Esophagus muscularis mucosa (tissue), 3 donors: ENCODE results near the gene SVOPL.

Experiments
- CTCF ChIP-seq, 3 experiments: fragments of 200-600 bp in 2 of 3; fragments of 450-650 bp in 1 of 3; sonication (generic) in 2 of 3; IDR thresholded peaks; one replicate each; pipeline ENCODE4 v1.5.1; 2017 to 2019; ENCODE audit warnings: antibody characterized with exemption in 3 of 3, mild to moderate bottlenecking in 2 of 3, moderate library complexity in 1 of 3
- POLR2A ChIP-seq: fragments of 450-650 bp; IDR thresholded peaks from one replicate; pipeline ENCODE4 v1.6.1; 2017; ENCODE audit warnings: antibody characterized with exemption, moderate library complexity, mild to moderate bottlenecking, low read depth

- TF ChIP-seq CTCF (IDR thresholded peaks at IDR 0.05) (no peak), POLR2A (no peak)
Measured at GRCh38 chr7:138603549-138604318, 97.4 kb downstream of the SVOPL start.
